Iris pigment epithelial cell (primary cell): ENCODE measurements around the gene TTPAL.

Source experiments
- DNase-seq: peaks from one replicate; pipeline ENCODE4 v3.0.0-alpha.2; 2011; ENCODE audit warnings: low read depth

TTPAL gene, protein sequence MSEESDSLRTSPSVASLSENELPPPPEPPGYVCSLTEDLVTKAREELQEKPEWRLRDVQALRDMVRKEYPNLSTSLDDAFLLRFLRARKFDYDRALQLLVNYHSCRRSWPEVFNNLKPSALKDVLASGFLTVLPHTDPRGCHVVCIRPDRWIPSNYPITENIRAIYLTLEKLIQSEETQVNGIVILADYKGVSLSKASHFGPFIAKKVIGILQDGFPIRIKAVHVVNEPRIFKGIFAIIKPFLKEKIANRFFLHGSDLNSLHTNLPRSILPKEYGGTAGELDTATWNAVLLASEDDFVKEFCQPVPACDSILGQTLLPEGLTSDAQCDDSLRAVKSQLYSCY

DNA sequence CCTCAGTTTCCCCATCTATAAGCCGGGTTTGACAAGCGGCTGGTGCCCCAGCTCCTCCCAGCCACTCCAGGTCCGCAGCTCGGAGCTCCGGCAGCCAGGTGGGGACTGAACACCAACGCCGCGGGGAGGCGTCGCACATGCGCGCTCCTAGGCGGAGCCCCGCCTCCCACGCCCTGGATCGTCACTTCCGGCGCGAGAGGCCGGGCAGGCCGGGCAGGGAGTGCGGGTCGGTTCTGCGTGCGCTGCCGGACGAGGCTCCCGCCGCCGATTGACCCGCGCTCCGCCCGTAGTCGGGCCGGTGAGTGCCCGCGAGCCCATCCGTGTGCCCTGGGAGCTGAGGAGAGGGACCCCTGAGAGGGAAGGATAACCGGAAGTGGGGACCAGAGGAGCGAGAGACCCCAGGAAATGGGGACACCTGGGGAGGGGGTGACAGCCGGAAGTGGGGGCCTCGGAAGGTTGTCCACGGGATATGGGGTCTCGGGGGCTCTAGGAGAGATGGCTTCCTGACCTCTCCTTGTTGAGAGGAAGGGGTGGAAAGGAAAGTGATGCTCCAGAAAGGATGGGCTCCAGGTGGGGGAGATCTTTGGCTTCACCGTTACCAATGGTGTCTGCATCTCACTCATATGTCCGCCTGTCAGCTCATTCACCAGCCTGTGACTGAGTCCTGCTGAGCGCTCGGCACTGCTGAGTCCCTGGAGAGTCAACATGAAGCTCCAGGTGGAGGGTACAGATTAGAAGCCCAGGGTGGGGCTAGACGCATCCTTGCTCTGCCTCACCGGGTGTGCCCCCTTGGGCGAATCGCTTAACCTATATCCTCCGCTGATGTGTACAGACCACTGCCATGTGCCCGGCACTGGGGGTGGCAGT is at the start of gene TTPAL:
TSS of gene TTPAL (plus strand) at position 181 of the 867 bp plus-strand sequence. CDS start 4,126 bp downstream, outside the sequence.
- DNase-seq = peak; percentile 80

DNA sequence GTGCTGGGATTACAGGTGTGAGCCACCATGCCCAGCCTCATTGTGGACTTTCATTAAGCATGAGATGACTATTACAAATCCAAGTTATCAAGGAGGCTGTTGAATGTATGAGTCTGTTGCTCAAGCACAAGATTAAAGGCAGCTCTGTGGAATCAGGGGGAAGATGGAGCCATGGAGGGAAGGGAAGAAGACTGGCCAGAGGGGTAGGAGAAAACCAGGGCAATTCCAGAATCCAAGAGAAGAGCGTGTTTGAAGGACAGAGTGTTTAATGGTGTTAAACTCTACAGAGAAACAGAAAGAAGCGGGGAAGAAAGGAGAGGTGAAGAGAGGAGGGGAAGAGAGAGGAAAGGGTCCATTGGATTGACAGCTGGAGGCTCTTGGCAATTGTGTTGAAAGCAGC is 49.8 kb upstream of the TTPAL start:
- DNase-seq = no peak

DNA sequence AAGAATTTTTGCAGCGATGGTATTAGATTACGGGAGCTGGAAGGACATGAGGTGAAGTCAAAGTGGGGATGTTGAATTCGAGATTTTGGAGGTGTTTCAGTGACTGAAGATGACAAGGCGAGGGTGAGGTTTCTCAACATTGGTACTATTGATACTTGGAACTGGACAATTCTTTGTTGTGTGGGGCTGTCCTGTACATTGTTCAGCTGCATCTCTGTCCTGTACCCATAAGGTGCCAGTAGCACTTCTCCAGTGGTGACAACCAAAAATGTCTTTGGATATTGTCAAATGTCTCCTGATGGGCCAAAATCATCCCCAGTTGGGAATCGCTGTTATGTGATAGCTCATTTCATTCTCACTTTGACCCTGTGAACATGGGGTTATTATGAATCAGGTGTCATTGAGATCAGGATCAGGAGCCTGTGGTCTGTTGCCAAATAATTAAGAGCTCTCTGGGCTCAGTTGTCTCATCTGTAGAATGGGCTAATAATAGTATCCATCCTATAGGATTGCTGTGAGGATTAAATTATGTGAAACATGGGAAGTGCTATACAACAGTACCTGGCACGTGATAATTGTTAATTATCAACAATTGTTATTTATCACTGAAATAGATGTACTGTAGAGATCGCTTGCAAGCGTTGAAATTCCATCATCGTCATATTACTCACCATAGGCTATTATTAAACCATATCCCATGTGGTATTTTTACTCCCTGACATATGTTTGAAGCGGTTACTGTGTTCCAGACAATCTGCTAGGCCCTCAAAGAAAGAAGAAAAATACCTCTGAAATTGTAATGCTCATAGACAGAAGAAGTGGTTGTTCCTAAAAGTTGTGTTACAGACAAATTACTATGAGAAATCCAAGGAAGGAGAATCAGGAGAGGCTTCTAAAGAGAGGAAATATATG is 48.5 kb upstream of the TTPAL start:
- no peak for DNase-seq

DNA sequence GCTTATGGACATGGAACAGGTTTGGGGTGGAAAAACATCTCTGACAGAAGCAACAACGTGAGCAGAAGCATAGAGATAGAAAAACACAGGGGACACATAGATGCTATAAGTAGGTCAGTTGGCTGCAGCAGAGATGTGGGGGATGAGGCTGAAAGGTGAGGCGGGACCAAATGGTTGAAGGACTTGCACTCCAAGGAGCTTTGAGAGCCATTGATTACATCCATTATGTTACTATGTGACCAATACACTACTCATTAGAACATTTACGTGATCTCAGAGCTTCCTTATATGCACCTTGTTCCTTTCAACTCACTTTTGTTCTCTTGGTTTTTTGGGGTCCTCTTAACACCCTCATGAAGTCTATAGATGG is 47.9 kb upstream of the TTPAL start:
- DNase-seq = no peak

DNA sequence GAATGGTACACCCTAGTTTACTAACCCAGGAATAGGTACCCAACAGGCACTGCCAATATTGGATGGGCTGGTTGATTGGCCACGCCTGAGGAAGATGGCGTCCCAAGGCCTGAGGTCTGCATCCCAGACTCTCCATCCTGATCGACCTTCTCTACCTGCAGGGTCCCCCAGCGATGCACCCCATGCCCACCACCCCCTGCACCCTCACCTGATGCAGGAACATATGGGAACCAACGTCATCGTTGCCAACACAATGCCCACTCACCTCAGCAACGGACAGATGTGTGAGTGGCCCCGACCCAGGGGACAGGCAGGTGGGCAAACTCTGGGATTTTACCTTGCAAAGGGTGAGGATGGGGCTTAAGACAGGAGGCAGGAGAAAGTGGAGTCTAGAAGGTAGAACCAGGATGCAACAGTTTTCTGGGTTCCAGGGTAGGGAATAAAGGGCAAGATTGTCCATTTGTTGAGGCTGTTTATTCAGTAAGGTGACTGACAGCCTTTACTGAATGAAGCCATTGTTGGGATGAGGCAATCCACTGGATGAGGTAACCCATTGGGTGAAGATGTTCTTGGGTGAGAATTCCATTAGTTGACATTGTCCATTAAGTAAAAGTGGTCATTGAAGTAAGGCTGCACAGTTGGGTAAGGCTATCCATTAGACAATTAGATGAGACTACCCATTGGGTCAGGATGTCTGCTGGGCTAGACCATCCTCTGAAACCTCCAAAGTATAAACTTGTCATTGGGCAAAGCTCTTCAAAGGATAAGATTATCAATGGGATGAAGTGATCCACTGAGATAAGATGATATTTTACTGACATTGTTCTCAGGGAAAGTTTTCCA is 47.3 kb upstream of the TTPAL start:
- no peak for DNase-seq

DNA sequence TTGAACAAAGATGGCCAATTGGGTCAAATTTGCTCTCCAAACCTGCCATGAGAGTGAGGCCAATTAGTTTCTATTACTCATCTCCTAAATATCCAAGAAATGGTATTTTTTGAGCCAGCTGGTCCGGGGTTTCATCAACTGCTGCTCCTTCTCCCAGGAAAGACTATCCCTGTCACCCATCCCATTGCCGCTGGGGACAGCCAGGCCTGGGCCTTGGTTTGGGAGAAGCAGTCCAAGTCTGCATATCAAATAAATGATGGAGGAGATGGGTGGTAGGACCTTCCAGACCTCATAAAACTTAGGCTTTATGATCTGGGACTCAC is 46.7 kb upstream of the TTPAL start:
- no peak for DNase-seq

DNA sequence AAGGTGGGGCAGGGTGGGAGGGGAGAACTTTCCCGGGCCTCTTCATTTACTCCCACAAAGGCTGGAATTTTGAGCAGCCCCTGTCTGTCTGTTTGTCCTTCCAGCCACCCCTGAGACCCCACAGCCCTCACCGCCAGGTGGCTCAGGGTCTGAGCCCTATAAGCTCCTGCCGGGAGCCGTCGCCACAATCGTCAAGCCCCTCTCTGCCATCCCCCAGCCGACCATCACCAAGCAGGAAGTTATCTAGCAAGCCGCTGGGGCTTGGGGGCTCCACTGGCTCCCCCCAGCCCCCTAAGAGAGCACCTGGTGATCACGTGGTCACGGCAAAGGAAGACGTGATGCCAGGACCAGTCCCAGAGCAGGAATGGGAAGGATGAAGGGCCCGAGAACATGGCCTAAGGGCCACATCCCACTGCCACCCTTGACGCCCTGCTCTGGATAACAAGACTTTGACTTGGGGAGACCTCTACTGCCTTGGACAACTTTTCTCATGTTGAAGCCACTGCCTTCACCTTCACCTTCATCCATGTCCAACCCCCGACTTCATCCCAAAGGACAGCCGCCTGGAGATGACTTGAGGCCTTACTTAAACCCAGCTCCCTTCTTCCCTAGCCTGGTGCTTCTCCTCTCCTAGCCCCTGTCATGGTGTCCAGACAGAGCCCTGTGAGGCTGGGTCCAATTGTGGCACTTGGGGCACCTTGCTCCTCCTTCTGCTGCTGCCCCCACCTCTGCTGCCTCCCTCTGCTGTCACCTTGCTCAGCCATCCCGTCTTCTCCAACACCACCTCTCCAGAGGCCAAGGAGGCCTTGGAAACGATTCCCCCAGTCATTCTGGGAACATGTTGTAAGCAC is 46.0 kb upstream of the TTPAL start:
- no peak for DNase-seq

DNA sequence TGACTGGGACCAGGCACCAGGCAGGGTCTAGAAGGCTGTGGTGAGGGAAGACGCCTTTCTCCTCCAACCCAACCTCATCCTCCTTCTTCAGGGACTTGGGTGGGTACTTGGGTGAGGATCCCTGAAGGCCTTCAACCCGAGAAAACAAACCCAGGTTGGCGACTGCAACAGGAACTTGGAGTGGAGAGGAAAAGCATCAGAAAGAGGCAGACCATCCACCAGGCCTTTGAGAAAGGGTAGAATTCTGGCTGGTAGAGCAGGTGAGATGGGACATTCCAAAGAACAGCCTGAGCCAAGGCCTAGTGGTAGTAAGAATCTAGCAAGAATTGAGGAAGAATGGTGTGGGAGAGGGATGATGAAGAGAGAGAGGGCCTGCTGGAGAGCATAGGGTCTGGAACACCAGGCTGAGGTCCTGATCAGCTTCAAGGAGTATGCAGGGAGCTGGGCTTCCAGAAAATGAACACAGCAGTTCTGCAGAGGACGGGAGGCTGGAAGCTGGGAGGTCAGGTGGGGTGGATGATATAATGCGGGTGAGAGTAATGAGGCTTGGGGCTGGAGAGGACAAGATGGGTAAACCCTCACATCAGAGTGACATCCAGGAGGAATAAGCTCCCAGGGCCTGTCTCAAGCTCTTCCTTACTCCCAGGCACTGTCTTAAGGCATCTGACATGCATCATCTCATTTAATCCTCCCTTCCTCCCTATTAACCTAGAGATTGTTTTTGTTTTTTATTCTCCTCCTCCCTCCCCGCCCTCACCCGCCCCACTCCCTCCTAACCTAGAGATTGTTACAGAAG is 45.2 kb upstream of the TTPAL start:
- no peak for DNase-seq

DNA sequence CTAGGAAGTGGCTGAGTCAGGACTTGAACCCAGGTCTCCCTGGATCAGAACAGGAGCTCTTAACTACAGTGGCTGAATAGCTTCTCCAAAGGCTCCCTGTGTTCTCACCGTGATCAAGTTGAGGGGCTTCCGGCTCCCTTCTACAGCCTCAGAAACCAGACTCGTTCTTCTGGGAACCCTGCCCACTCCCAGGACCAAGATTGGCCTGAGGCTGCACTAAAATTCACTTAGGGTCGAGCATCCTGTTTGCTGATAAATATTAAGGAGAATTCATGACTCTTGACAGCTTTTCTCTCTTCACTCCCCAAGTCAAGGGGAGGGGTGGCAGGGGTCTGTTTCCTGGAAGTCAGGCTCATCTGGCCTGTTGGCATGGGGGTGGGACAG is 44.6 kb upstream of the TTPAL start:
- no peak for DNase-seq

DNA sequence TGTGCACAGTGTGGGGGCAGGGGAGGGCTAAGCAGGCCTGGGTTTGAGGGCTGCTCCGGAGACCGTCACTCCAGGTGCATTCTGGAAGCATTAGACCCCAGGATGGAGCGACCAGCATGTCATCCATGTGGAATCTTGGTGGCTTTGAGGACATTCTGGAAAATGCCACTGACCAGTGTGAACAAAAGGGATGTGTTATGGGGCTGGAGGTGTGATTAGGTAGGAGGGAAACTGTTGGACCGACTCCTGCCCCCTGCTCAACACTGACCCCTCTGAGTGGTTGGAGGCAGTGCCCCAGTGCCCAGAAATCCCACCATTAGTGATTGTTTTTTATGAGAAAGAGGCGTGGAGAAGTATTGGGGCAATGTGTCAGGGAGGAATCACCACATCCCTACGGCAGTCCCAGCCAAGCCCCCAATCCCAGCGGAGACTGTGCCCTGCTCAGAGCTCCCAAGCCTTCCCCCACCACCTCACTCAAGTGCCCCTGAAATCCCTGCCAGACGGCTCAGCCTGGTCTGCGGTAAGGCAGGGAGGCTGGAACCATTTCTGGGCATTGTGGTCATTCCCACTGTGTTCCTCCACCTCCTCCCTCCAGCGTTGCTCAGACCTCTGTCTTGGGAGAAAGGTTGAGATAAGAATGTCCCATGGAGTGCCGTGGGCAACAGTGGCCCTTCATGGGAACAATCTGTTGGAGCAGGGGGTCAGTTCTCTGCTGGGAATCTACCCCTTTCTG is 44.0 kb upstream of the TTPAL start:
- no peak for DNase-seq

DNA sequence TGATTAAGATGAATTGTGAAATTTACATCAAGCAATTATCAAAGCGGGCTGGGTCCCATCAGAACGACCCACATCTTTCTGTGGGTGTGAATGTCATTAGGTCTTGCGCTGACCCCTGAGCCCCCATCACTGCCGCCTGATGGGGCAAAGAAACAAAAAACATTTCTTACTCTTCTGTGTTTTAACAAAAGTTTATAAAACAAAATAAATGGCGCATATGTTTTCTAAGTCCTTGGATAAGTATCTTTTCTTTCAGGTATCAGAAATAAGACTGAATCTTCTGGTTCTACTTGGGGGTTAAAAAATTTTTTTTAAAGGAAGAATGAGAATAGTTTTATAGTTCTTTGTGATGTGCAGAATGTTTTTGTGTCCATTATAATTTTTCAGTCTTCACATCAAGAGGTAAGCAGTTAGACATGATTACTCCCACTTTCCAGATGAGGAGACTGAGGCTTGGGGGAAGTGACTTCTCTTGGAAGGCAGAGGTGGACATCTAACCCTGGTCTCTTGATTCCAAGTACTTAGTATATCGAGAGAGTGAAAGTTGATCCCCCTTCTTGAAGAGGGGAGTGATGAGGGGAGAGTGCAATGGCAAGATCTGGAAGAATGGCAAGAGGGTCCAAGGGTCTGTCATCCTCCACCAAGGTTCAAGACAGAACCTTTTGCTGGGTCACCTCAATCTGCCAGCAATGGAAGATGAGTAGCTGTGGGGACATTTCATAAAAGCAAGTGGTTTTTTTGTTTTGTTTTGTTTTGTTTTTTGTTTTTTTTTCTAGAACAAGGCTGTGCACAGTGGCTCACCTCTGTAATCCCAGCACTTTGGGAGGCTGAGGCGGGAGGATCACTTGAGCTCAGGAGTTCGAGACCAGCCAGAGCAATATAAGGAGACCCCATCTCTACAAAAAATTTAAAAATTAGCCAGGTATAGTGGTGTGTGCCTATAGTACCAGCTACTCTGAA is 42.8 kb upstream of the TTPAL start:
- no peak for DNase-seq

DNA sequence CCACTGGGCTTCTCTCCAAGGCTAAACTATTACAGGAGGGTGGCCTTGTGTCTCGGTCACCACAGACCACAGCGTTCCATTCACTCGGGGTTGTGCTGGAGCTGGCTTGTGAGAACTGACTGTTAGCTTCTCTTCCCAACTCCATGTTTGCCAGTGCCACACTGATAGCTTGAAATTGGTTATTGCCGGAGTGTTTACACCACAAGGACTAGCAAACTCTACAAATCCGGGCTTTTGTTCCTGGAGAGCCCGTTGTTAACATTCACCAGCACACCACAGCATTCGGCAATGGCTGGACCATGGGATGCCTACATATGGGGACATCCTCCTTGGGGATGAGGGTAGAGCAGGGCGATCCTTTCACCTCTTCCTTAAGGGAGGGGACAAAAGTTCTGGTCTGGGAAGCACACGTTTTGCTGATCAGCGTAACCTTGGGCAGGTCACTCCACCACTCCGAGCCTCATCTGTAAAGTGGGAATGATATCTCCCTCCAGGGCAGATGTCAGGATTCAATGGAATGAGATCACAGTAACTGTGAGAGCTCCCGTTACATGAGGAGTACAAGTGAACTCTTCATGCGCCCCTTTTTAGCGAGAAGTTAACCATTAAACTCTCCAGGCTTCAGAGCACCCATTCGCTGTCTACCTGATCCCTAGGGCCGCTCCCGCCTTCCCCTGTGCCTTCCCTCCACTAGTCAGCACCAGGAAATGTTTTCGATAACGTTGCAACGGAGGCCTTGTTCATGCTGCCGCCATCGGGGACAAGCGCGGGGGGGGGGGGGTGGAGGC is 41.7 kb upstream of the TTPAL start:
- no peak for DNase-seq

DNA sequence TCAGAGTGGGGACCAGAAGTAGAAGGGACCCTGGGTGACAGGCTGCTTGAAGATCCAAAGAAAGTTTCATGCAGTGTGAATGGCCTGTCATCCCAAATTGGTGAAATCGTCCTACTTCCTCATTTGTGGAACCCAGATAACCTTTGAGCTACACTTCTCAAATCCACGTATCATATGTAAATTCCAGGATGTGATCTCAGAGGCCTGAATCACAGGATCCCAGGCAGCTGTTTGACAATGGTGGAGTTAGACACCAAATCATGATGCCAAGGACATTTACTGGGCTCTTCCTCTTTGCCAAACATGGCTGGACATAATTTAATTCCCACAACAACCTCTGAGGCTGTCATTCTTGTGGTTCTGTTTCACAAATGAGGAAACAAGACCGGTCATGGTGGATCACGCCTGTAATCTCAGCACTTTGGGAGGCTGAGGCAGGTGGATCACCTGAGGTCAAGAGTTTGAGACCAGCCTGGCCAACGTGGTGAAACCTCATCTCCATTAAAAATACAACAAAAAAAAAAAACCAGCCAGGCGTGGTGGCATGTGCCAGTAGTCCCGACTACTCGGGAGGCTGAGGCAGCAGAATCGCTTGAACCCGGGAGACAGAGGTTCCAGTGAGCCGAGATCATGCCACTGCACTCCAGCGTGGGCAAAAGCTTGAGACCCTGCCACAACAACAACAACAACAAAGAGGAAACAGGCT is 39.9 kb upstream of the TTPAL start:
- DNase-seq = no peak

DNA sequence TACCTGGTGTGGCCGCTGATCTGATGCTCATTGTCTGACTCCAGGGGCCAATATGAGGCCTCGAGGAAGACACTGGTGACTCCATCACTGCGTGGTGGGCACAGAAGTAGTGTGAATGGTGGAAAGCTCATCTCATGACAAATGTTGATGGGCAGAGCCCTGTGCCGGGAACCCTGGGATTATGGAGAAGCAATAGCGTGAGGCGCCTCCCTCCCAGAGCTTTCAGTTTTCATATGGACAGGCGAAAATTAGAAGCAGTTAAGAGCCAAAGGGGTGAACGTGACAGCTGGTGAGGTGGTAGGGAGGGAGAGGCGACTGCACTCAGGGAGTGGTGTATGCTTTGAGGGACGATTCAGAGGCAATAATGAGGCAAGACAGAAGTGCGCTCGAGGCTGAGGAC is 39.3 kb upstream of the TTPAL start:
- DNase-seq = no peak

DNA sequence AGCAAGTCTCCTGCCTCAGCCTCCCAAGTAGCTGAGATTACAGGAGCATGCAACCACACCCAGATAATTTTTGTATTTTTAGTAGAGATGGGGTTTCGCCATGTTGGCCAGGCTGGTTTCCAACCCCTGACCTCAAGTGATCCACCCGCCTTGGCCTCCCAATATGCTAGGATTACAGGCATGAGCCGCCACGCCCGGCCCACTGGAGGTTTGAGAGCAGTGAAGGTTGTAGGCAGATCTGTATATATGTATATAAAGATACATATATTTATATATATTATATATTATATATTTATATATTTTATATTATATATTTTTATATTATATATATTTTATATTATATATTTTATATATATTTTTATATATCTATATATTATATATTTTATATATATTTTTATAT is 38.2 kb upstream of the TTPAL start:
- DNase-seq = no peak

DNA sequence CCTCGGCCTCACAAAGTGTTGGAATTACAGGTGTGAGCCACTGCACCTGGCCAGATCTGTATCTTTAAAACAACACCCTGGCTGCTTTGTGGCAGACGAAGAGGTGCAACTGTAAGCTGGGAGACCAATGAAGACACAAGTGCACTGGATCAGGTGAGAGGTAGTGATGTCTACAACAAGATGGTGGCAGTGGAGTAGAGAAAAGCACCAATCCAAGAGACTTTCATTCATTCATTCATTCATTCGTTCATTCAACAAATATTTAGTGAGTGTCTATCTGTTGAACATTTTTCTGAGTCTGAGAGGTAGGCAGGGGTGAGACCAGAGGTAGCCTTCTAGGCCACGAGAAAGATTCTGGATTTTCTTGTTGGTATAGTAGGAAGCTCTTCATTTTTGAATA is 36.9 kb upstream of the TTPAL start:
- no peak for DNase-seq

DNA sequence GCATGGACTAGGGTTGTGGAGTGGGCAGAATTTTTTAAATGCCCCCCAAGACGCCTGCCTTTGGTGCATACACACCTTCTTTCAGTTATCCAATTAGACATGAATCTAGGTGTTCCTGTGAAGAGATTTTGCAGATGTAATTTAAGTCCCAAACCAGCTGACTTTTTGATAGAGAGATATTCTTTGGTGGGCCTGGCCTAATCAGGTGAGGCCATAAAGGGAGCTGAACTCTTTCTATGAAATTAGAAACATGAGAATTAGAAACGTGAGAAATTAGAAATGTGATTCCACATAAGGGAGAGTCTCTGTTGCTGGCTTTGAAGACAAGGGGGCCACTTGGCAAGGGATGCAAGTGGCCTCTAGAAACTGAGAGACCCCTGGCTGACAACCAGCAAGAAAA is 36.4 kb upstream of the TTPAL start:
- DNase-seq = no peak
